SKM-1 (cell line): Measurements from ENCODE around the gene SRMS.
A peak's percentile ranks its signal among the peaks of the same experiment; 100 is the strongest.
"Not testable (repeated sequence)": the region's sequence is repeated elsewhere in the genome, so short reads cannot be mapped to it uniquely, and the experiment has no call there.

Experiments
- DNase-seq: peaks from one replicate; lab custom pipeline; 2025; ENCODE audit not compliant: unreplicated experiment; lab: John Stamatoyannopoulos, UW

The SRMS gene

DNA sequence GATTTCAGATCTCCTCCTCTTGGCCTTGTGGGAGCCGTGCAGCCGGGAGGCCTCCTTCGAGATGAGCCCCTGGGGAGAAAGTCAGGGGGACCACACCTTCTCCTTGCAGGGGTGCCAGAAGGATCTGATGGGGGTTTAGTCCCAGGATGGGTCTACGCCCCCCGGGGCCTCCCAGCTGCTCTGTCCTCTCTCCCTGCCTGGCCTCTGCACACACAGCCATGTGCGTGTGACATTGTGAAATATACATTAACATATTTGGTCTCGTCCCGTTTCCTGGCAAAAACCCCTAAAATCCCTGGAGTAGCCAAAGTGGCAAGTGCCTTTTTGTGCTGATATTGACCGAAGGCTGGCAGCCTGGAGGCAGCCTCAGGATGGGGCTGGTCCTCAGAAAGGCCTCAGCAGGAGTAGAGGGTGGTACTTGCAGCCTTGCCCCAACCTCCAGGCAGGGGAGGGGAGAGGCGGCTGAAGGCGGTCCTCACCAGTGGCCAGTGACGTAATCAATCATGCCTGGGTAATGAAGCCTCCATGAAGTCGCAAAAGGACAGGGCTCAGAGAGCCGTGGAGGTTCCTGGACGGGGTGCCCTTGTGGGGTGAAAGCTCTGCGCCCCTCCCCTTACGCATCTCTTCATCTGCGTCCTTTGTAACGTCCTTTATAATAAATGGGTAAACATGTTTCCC is 31.6 kb upstream of the SRMS start:
- DNase-seq = no peak

DNA sequence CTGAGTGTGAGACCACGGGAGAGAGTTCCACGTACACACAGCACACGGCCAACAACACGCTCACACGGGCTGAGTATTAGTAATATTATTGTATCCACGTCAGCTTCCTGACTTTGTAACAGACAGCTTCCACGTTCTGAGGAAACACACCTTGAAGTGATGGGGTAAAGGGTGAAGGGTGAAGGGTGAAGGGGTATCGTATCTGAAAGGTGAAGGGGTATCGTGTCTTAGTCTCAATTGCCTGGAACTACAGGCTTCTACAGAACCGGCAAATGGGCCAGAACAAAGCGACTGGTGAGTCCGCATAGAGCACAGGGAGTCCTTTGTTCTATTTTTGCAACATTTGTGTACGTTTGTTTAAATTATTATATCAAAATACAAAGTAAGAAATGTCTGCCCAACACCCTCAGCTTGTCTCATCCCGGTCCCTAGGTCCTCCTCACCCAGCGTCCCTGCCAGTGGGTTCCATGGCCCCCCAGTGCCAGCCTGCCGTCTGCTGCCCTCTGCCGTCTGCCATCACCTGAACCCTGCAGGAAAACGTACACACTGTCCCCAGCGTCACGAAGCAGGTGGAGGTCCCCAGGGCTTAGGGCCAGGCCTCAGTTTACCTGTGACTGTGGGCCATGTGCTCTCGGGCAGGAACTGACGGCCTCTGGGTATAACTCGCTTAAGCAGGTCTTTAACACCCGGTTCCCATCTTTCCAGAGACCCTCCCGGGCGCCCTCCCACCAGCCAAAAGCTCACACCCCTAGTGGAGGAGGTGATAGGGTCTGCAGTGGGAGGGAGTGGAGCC is 30.9 kb upstream of the SRMS start:
- DNase-seq = no peak

DNA sequence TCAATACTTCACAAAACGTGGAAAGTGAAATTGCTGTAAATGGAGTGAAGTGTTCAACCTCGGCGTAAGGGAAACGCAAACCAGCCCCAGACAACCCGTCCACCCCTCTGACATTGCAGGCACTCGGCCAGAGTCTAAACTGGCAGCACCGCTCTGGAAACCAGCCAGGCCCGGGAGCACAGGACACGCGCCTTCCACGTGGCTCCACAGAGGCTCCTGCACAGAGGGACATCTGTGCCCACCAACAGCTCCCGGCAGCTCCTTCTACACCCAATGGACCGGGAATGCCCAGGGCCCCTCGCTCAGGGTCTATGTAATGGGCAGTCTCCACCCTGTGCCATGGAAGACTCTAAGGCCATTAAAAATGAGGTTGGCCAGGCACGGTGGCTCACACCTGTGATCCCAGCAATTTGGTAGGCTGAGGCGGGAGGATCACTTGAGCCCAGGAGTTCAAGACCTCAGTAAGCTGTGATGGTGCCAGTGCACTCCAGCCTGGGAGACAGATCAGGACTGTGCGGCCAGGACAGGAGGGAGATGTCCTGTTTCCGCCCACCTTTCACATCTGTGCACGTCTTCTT is 29.9 kb upstream of the SRMS start:
- no peak for DNase-seq

DNA sequence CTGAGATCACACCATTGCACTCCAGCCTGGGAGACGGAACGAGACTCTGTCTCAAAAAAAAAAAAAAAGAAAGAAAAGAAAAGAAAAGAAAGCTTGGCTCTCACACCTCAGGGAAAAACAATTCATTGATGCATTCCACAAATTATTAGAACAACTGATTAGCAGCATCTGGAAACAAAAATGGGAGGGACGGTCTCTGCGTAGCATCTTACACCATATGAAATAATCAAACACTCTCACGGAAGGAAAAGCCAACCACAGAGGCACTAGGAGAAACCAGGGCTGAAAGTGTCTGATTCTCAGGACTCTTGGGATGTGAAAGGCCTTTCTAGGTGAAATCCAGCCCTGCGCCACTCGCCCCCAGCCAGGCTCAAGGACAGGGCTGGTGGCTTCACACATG is 28.8 kb upstream of the SRMS start:
- DNase-seq = no peak

DNA sequence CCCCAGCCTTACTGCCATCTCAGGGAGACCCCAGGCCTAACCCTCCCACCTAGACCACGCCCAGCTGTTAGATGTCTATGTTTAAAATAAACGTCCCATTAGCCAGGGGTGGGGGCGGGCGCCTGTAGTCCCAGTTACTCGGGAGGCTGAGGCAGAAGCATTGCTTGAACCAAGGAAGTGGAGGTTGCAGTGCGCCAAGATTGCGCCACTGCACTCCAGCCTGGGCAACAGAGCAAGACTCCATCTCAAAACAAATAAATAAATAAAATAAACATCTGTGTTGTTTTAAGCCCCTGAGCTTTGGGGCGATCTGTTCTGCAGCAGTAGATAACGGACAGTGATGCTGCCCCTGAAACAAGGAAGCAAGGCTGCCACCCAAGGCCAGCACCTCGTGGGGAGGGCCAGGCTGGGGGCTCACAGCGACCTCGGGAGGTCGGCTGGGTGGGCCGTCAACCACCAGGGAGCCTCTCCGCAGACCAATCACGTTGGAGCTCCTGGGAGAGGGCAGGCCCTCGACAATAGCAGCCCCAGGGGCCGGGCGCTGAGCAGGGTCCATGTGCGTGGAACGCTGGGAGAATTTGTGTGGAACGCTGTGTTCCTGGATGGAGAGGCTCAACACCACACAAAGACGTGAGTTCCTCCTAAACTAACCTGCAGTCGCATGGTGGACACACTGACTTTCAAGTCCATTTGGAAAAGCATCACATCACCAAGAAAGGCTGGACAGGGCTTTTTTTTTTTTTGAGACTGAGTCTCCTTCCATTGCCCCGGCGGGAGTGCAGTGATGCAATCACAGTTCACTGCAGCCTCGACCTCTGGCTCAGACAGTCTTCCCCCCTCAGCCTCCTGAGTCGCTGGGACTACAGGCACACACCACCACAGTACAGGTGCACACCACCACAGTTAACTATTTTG is 27.5 kb upstream of the SRMS start:
- DNase-seq = no peak

DNA sequence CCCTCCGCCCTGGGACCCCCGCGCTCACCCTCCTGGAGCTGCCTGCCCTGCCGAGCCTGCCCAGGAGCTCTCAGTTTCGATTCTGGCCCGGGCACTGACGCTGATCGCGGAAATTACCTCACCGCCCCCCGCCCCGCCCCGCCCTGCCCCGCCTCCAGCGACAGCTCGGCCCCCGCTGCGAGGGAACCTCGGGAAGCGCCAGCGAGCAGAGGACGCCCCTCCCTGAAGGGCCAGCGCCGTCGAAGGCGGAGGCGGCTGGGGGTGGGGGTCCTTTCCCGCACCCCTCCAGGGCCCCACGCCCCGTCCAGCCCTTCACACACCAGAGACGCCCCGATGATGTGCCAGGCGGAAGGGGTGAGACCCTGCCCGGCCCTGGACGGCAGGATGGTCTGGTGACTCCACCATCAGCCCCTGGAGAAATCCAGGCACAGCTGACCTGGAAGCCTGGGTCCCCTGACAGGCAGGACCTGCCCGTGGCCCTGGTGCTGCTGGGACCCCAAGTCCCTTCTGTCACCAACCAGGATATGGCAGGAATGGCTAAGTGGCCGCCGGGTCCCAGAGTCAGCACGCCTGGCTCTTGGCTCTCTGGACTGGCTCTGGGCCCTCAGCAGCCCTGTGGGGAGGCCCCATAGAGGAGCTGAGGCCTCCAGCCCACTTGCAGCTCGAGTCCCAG is 26.7 kb upstream of the SRMS start, which contains the start of gene HELZ2:
HELZ2 (minus strand) TSS at position 84 of the 673 bp plus-strand sequence. CDS start 1,854 bp downstream, outside the sequence.
- DNase-seq = no peak

DNA sequence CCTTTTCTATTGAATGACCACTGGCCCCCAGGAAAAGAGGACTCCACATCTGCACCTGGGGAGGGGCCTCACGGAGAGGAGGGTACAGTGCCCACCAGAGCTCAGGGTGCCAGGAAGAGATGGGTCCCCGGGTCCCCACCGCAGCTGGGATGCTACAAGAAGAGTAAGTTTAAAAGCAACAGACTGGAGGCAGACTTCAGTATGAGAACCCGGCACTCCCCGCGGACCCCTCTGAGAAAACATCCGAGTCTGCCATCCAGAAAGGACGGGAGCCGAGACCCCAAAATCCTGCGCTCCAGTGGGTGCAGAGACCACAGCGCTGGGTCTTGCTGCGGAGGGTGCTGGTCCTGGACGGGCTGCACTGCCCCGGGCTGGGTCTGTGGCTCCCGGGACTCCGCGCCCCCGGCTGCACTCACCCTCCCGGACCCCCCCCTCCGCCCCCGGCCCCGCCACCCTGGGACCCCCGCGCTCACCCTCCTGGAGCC is 26.1 kb upstream of the SRMS start:
- no peak for DNase-seq

DNA sequence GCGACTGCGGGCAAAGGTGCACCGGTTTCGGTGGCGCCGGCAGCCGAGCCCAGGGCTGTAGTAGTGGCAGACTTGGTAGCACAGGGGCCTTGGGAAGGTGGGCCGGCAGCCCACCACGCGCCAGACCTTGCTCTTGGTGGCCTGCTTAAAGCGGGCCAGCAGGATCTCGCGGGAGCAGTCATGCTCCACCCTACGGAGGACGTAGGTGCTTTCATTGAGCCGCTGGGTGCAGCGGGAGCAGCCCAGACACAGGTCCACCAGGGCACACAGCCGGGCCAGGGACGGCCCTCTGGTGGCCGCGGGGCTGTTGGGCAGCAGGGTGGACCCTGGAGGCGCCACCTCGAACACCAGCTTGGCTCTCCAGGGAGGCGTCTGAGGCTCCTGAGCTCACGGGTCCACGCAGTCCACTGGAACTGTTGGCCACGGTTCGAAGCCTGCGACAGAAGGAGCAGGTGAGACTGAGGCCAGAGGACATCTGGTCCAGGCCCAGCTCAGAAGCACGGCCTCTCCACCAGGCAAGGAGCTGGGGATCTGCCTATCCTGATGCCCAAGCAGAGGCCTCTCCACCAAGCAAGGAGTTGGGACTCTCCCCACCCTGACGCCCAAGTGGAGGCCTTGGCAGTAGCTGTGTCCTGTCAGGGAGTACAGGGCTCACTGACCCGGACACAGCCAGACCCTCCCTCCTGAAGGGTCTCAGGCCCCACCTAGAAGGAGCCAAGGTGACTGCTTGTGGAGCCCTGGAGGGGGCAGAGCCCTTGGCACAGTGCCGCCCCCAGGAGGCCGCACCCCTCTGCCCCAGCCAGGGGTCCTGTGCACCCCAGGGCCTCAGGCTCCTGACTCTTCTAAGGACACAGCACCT is 25.5 kb upstream of the SRMS start:
- DNase-seq = no peak

DNA sequence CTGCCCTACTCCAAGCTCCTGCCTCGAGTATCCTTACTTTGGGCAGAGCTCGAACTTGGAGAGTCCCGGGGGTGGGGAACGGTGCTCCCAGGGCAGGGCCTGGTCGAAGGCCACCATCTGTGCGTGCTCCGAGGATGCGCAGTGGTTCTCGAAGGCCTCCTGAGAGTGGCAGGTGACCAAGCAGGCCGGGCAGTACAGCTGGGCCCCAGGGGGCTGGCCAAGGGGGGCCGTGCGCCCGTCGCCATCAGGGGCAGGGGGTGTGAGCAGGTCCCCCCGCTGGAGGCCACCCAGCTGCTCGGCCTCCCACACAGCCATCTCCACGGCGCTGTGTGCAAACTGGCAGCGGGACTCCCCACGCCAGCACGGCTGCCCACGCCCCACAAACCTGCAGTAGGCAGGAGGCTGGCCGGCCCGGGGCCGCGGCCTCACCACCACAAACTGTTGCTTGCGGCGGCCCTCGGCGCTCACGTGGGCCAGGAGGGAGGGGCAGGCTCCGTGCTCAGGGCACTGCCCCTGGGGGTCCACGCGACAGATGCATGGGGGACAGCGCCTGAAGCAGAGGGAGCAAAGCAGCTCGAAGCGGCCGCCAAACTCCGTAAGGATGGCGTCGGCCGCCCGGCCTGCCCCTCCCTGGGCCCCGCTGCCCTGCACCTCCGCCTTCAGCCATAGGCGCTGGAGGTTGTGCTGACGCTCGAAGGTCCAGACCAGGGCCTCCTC is 24.7 kb upstream of the SRMS start:
- no peak for DNase-seq

DNA sequence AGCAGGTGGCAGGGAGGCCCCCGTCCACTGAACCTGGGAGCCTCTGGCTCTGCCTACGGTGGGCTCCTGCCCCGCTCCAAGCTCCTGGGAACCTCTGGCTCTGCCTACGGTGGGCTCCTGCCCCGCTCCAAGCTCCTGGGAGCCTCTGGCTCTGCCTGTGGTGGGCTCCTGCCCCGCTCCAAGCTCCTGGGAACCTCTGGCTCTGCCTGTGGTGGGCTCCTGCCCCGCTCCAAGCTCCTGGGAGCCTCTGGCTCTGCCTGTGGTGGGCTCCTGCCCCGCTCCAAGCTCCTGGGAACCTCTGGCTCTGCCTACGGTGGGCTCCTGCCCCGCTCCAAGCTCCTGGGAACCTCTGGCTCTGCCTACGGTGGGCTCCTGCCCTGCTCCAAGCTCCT is 23.5 kb upstream of the SRMS start:
- not testable (repeated sequence) for DNase-seq

DNA sequence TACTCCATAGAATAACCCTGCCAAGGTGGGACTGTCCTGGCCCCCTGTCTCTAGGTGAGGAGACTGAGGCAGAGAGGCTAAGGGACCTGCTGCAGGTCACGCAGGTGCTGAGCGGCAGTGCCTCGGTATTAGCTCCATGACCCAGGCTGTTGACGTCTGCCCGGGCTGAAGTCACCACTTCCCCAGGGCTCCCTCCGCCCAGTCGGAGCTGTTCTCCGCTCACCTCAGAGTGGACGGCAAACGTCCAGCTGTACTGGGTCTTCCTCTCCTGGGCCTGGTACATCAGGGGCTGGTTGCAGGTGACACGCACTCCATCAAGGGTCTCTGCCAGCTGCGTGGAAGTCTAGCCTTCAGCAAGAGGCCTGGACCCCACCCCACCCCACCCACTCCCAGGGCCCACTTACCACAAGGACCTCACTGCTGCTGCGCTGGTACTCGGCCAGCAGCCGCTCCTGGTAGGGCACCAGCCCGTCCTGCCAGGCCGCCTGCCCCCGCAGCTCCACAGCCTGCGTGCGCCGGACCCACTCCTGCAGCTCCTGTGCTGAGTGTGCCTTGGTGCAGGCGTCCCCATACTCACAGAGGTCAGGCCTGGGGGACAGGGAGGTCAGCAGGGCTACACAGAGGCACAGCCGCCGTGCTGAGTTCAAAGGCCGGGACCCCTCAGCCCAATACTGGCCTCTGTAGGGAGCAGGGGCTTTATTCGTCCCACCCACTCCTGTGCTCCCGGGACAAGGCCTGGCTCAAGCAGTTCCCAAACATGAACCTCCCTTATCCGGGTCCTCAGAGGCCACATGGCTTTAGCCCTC is 22.9 kb upstream of the SRMS start:
- no peak for DNase-seq

DNA sequence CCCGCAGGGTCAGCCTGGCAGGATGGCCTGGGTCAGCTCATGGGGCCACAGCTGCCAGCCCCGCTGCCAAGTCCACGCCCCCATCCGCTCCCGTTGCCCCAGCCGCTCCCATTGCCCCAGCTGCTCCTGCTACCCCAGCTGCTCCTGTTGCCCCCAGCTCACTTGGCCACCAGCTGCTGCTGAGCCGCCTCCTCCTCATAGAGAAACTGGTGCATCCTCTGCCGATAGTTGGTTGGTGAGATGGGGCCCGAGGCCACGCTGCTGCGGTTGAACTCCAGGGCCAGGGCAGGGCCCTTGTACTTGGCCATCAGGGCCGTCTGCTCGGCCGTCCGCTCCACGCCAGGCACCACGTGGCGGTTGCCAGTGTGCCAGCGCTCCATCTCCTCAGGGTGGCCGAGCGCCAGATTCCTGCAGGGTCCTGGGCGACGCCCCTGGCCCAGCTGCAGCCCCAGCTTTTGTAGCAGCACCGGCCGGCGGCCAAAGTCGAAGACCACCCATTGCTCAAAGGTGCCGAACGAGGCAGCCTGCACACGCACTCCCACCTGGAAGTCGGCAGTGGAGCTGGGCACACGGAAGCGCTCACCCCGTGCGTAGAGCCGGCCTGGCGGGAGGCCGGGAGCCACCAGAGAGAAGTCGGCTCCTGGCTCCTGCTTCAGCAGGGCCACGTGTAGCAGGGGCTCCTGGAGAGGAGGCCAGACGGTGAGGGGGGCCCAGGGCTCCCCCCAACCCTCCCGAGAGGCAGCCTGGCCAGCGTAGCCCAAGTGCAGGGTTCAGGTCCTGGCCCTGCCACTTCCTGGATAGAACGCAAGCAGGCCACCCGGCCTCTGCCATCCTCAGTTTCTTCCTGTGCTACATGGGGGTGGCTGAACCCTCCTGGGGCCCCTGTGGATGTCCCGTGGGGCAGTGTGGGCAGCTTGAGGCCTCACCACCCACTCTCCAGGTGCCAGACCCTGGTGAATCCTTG is 21.7 kb upstream of the SRMS start:
- DNase-seq = no peak

DNA sequence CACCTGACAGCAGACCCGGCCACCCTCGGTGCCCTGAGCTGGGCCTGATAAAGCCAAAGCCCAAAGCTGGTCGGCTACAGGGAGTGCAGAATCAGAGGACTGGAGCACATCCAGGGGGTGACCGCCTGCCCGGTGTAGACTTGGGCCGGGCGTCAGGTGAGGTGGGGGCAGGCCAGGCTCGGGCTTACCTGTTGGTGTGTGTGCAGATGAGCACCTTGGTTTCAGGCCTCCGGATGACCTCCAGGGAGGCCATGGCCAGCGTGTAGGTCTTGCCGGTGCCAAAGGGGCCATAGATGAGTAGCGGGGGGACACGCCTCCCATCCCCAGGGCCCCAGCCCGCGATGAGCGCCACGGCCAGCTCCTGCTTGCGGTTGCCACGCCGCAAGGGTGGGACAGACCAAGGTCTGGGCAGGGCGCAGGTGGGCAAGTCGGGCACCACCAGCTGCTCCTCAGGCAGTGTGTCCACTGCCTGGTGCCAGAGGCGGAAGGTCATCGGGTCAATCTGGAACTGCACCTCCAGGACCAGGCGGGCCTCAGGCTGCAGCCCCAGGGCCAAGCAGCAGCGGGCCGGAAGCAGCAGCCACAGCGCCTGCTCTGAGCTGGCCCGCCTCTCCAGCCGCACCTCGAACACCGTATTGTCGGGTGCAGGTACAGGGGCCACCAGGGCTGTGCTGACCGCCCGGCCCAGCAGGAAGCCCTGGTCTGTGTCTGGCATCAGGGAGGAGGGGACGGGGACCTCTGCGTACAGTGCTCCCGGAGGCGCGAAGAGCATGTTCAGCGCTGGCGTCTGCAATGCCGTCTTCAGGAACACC is 20.8 kb upstream of the SRMS start:
- no peak for DNase-seq

DNA sequence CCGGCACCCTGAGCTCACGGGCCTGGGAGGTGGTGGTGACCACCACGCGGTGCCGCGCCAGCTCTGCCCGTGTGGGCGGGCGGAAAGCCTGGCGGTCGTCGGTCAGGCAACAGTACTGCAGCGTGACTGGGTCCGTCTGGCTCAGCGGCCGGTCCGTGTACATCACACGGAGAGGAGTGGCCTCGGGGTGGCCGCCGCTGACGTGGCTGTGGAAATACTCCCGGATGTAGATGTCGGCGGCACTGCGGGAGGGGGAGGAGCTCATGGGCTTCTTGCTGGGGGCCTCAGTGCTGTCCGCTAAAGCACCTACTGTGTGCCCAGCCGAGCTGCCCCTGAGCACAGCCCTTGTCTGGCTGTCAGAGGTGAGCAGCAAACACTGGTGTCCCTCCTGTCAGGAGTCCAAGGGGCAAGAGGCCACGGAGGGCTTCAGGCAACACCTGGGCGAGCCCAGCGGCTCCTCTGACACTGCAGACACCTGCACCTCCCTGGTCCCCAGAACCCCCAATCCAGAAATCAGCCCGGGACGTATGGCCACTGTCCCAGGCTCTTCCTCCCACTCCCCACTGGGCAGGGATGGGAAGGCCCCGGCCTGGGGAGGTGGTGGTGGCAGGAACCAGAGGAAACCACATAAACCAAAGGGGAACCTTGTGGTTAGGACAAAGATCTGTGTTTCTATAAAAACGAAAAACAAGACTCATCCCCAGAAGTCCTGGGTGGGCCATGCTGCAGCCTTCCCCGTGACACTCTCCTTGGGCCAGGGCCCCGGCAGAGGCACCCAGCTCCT is 20.0 kb upstream of the SRMS start:
- peak; percentile 64 for DNase-seq

DNA sequence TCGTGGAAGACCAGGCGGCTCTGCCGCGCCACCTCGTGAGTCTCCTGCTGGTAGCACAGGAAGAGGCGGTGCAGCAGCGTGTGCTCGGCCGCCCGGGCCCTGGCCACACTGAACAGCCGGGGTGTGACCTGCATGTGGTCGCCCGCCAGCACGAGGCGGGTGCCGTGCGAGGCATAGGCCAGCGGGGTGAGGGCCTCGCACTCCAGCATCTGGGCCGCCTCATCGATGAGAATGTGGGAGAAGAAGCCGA is 19.5 kb upstream of the SRMS start:
- DNase-seq = no peak
